Esophagus squamous epithelium (tissue), 5 donors: ENCODE measurements around the gene FGF12. TPM values are rescaled to one million over a fixed set of nuclear protein-coding genes. Genes with fewer than 3 reads are reported as not detected.
A peak's percentile ranks its signal among the peaks of the same experiment; 100 is the strongest.

Experiments
- DNase-seq: peaks from one replicate; lab custom pipeline; 2025; lab: John Stamatoyannopoulos, UW
- H3K27ac ChIP-seq, 4 donors: fragments of 200-600 bp; sonication (generic); one replicate each; pipeline ENCODE4 v1.5.1; 2016 to 2019; ENCODE audit warnings: mild to moderate bottlenecking in 1 of 4
- H3K27me3 ChIP-seq, 4 donors: fragments of 200-600 bp; sonication (generic); 1 replicate in 3 of 4; 2 replicates in 1 of 4; pipeline versions ENCODE4 v1.5.1 to v1.6.0; 2017 to 2021; ENCODE audit warnings: antibody characterized with exemption in 1 of 4
- H3K36me3 ChIP-seq, 3 donors: fragments of 200-600 bp; sonication (generic); one replicate each; pipeline ENCODE4 v1.5.1; 2016 to 2019
- H3K4me1 ChIP-seq, 3 donors: fragments of 200-600 bp; sonication (generic); one replicate each; pipeline ENCODE4 v1.5.1; 2017 to 2019
- H3K4me3 ChIP-seq, 4 donors: fragments of 200-600 bp; sonication (generic); 1 replicate in 3 of 4; 2 replicates in 1 of 4; pipeline ENCODE4 v1.5.1; 2016 to 2019; ENCODE audit warnings: mild to moderate bottlenecking in 2 of 4, moderate library complexity in 1 of 4
- H3K9me3 ChIP-seq, 3 donors: fragments of 200-600 bp; sonication (generic); one replicate each; pipeline ENCODE4 v1.5.1; 2016 to 2019
- POLR2A ChIP-seq, 4 donors: fragments of 450-650 bp; IDR thresholded peaks; one replicate each; pipeline ENCODE4 v1.6.1; 2017; ENCODE audit warnings: antibody characterized with exemption in 4 of 4, mild to moderate bottlenecking in 4 of 4, moderate library complexity in 3 of 4
- WGBS, 2 donors: methylation state at CpG; one replicate each; pipeline ENCODE4 v1.1.5; 2018; 5-methylcytosine and 5-hydroxymethylcytosine counted together
- intact Hi-C: fragments of 100-400 bp; cut with DNase I; formaldehyde crosslinking; loops from one replicate; pipeline ENCODE4 v1.15.0; 2022
- total RNA-seq, 4 donors: library from RNA; depleted of rRNA; stranded (reverse); fragments of >200 nt; gene quantifications; one replicate each; pipeline ENCODE4 v1.1.0, GENCODE V29; 2016
- TF ChIP-seq, protein P1 (sequence below), 6 experiments: fragments of 450-650 bp in 4 of 6; fragments of 200-600 bp in 2 of 6; sonication (generic) in 2 of 6; IDR thresholded peaks; one replicate each; pipeline ENCODE4 v1.5.1; 2016 to 2019; ENCODE audit warnings: antibody characterized with exemption in 6 of 6, mild to moderate bottlenecking in 4 of 6, moderate library complexity in 4 of 6
- donor health status: DM: yes; HTN: yes; CAD: no.

The FGF12 gene
- total RNA-seq, 4 donors from 2014 or later, result 0.18 to 1.6 (median 0.86) TPM

DNA sequence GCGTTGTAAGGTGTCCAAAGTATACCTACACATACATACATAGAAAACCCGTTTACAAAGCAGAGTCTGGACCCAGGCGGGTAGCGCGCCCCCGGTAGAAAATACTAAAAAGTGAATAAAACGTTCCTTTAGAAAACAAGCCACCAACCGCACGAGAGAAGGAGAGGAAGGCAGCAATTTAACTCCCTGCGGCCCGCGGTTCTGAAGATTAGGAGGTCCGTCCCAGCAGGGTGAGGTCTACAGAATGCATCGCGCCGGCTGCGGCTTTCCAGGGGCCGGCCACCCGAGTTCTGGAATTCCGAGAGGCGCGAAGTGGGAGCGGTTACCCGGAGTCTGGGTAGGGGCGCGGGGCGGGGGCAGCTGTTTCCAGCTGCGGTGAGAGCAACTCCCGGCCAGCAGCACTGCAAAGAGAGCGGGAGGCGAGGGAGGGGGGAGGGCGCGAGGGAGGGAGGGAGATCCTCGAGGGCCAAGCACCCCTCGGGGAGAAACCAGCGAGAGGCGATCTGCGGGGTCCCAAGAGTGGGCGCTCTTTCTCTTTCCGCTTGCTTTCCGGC, 318.6 kb downstream of the FGF12 start:
- TF ChIP-seq, protein P1, sequence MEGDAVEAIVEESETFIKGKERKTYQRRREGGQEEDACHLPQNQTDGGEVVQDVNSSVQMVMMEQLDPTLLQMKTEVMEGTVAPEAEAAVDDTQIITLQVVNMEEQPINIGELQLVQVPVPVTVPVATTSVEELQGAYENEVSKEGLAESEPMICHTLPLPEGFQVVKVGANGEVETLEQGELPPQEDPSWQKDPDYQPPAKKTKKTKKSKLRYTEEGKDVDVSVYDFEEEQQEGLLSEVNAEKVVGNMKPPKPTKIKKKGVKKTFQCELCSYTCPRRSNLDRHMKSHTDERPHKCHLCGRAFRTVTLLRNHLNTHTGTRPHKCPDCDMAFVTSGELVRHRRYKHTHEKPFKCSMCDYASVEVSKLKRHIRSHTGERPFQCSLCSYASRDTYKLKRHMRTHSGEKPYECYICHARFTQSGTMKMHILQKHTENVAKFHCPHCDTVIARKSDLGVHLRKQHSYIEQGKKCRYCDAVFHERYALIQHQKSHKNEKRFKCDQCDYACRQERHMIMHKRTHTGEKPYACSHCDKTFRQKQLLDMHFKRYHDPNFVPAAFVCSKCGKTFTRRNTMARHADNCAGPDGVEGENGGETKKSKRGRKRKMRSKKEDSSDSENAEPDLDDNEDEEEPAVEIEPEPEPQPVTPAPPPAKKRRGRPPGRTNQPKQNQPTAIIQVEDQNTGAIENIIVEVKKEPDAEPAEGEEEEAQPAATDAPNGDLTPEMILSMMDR (IDR thresholded peaks at IDR 0.05), result no peak
- no peak for TF ChIP-seq POLR2A (IDR thresholded peaks at IDR 0.05)
- H3K27ac ChIP-seq, result peak overlapping the region in 1 of 4 donors; percentile 49
- H3K4me1 ChIP-seq, result peaks cover 7 to 28% (median 17%) of the 10 kb centered on the region in 3 donors
- no peaks in the 10 kb centered on the region for H3K9me3 ChIP-seq
- H3K36me3 ChIP-seq, result no peaks in the 10 kb centered on the region
- DNase-seq, result no peak
- intact Hi-C loops, result no loop called here
- H3K4me3 ChIP-seq, result peak overlapping the region; percentile 35 to 67 (median 51)
- WGBS, 2 donors, result 1 to 5% methylated on average over 18 to 22 of the region's 41 CpGs
- H3K27me3 ChIP-seq, result peaks cover 0 to 60% (median 4%) of the 10 kb centered on the region in 4 donors

DNA sequence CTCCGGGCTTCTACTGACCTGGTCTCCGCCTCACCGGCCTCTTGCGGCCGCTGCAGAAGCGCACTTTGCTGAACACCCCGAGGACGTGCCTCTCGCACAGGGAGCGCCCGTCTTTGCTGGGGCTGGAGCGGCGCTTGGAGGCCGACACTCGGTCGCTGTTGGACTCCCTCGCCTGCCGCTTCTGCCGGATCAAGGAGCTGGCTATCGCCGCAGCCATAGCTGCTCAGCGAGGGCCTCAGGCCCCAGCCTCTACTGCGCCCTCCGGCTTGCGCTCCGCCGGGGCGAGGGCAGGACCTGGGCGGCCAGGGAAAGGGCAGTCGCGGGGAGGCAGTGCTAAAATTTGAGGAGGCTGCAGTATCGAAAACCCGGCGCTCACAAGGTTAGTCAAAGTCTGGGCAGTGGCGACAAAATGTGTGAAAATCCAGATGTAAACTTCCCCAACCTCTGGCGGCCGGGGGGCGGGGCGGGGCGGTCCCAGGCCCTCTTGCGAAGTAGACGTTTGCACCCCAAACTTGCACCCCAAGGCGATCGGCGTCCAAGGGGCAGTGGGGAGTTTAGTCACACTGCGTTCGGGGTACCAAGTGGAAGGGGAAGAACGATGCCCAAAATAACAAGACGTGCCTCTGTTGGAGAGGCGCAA, 319.2 kb downstream of the FGF12 start:
- H3K4me1 ChIP-seq, result peaks cover 7 to 28% (median 17%) of the 10 kb centered on the region in 3 donors
- no peak for DNase-seq
- WGBS, 2 donors, result 0 to 16% methylated on average over 5 to 14 of the region's 50 CpGs
- no peaks in the 10 kb centered on the region for H3K9me3 ChIP-seq
- intact Hi-C loops, result no loop called here
- TF ChIP-seq, protein P1 (IDR thresholded peaks at IDR 0.05), result no peak
- no peak for TF ChIP-seq POLR2A (IDR thresholded peaks at IDR 0.05)
- peak overlapping the region; percentile 35 to 67 (median 51) for H3K4me3 ChIP-seq
- H3K36me3 ChIP-seq, result no peaks in the 10 kb centered on the region
- H3K27ac ChIP-seq, result peak overlapping the region in 1 of 4 donors; percentile 27
- H3K27me3 ChIP-seq, result peaks cover 0 to 60% (median 4%) of the 10 kb centered on the region in 4 donors

GRCh38 chr3:192399767-192400166, 327.6 kb downstream of the FGF12 start:
- no peaks in the 10 kb centered on the region for H3K27me3 ChIP-seq
- H3K9me3 ChIP-seq, result no peaks in the 10 kb centered on the region
- DNase-seq, result no peak
- no peak overlapping the region for H3K4me3 ChIP-seq
- intact Hi-C loops, result no loop called here
- H3K27ac ChIP-seq, result no peak overlapping the region
- no peaks in the 10 kb centered on the region for H3K4me1 ChIP-seq
- H3K36me3 ChIP-seq, result no peaks in the 10 kb centered on the region
- WGBS, 2 donors, result 90 to 97% methylated on average over 3 of the region's 3 CpGs
- no peak for TF ChIP-seq POLR2A (IDR thresholded peaks at IDR 0.05)
- TF ChIP-seq, protein P1 (IDR thresholded peaks at IDR 0.05), result no peak

GRCh38 chr3:192397012-192397411, 330.3 kb downstream of the FGF12 start:
- intact Hi-C loops, result no loop called here
- 90 to 95% methylated on average over 3 of the region's 3 CpGs for WGBS, 2 donors
- no peak for TF ChIP-seq POLR2A (IDR thresholded peaks at IDR 0.05)
- TF ChIP-seq, protein P1 (IDR thresholded peaks at IDR 0.05), result no peak
- Histone ChIP-seq H3K4me3 (no peak overlapping the region), H3K27ac (no peak overlapping the region), H3K9me3 (no peaks in the 10 kb centered on the region), H3K27me3 (no peaks in the 10 kb centered on the region), H3K36me3 (no peaks in the 10 kb centered on the region), H3K4me1 (no peaks in the 10 kb centered on the region)
- no peak for DNase-seq

- 40 to 60% methylated on average over 5 of the region's 5 CpGs for WGBS, 2 donors
- Histone ChIP-seq H3K27me3 (no peaks in the 10 kb centered on the region), H3K36me3 (no peaks in the 10 kb centered on the region), H3K9me3 (no peaks in the 10 kb centered on the region), H3K4me3 (no peak overlapping the region), H3K27ac (no peak overlapping the region), H3K4me1 (no peaks in the 10 kb centered on the region)
- no peak for TF ChIP-seq POLR2A (IDR thresholded peaks at IDR 0.05)
- TF ChIP-seq, protein P1 (IDR thresholded peaks at IDR 0.05), result no peak
- intact Hi-C loops, result no loop called here
- no peak for DNase-seq
Measured at GRCh38 chr3:192395506-192395905, 331.8 kb downstream of the FGF12 start.
